GM11168 (cell line): ENCODE measurements around the gene SCFD2.

Source experiments
- in situ Hi-C: fragments of 300-500 bp; cut with MboI; formaldehyde crosslinking; loops from one replicate; pipeline ENCODE4 v1.12.0; 2022; ENCODE audit warnings: low sequenced_read_pairs; ENCODE audit not compliant: unreplicated experiment

The SCFD2 gene

DNA sequence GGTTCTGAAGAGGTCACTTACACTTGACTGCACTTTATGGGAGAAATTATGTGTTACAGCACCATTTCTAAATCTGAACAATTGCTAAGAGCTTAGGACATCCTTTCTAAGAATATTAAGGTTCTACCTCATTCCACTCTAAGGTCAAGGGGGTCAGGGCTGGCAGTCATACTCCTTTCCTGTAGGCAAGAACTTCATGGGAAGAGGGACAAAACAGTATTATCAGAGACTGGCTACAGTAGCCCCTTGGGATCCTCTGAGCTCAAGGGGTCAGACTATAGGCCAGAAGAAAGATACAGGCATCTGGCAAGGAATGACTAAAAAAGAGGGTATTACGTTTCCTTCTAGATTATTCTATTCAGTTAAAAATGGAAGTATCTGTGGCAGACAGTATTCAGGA lies 388.6 kb downstream of the SCFD2 start:
- in situ Hi-C loops, result no loop called here

DNA sequence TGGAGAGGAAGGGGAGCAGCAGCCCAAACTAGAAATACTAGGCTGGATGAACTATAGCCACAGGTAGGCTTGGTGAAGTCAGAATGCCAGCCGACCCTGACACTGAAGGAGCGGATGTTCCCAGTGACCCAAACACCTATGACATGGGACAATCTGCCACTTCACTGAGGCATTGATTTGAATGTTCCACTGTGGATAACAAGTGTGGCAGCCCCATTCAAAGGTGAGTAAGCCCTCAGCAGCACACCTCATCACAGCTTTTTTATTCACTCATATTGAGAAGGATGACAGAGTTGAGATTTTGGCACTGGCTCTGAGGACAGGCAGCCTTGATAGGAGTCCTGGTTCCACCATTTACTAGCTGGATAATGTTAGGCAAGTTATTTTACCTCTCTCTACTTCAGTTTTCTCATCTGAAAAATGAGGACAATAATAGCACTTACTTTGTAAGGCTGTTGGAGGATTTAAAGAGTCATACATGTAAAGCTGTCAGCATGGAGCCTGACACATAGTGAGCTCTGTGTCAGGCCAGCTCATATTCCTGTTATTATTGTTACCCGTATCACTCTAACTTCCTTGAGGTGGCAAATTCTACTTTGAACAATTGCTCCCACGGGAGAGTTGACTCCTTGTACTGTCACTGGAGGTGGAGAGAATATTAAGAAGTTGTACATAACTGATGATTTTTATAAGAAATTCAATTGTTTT lies 389.2 kb downstream of the SCFD2 start:
- in situ Hi-C loops, result no loop called here

DNA sequence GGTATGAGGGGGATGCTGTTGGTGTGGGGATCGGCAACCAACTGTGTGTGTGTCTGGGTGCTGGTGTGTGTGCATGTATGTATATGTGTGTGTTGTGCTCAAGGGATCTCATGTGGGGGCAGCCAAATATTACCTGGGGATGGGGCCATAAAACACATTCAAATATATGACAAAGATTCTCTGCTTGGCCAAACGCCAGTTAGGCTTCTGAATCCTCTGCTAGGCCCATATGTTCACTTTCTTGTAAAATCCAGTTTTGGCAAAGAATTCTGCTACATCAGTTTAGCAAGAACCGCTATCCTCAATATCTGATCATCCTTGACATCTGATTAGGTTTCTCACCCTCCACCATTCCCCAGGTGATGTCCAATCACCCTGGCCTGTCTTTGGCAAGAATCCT lies 397.2 kb downstream of the SCFD2 start:
- in situ Hi-C loops, result no loop called here

DNA sequence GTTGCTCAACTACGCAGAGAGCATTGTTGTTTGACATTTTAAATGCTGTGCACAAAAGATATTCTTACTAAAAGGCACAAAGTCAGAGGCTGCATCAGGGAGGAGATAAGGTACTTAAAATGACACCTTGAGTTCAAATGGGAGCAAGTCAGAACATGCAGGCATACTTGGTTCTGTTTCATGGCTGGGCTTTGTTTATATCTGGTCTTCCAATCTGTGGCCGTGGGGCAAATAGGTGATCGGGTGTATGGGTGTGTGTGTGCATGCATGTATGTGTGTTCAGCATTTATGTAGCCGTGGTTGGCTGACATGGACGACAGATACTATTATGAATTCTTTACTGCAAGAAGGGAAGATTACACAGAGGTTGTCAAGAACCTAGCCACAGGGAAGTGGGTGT lies 397.6 kb downstream of the SCFD2 start:
- in situ Hi-C loops, result no loop called here

DNA sequence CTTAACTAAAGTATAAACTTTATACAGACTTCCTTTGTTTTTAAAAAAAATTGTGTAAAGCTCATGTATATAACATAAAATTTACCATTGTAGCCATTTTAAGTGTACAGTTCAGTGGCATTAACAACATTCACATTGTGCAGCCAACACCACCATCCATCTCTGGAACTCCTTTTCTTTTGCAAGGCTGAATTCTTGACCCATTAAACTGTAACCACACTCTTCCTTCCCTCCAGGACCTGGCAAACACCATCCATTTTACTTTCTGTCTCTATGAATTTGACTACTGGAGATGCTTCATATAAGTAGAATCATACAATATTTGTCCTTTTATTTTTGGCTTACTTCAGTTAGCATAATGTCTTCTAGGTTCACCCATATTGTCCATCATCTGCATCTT lies 399.1 kb downstream of the SCFD2 start:
- in situ Hi-C loops, result no loop called here

DNA sequence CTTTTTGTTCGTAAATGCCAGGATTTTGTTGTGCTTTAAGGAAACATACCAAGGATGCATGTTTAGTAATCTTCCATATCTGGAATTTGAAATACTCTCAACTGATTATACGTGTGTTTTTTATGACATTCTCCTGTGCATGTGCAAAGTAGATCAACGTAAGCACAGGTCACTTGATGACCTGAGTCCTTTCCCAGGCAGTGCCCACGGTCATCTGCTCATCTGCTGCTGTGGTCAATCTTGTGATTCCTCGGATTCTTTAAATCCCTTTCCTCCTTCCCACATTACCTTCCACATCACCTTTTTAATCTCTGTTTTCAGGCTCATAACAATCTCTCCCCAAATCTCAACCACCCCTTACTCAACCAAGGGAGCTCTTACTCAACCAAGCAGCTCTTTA lies 399.7 kb downstream of the SCFD2 start:
- in situ Hi-C loops, result no loop called here

DNA sequence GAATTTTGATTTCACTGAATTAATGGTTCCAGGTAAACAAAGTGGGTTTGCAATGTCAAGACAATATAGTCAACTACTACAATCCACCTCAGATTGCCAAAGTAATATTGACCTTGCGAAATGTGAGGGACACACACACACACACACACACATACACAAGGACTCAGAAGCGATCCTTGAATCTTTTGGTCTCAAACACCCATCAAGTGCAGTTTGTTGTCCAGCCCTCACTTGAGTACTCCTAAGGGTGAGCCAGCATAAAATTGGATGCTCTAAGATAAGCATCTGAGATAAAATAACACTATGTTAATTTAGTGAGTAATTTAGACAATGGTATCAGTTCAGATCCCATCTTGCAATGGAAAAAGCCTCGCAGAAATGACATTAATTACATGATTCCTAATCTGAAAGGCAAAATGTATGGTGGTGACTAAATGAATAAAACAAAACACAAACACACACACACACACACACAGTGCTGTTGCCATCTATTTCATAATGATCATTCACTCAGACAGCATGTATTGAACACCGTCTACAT lies 401.2 kb downstream of the SCFD2 start:
- in situ Hi-C loops, result no loop called here

DNA sequence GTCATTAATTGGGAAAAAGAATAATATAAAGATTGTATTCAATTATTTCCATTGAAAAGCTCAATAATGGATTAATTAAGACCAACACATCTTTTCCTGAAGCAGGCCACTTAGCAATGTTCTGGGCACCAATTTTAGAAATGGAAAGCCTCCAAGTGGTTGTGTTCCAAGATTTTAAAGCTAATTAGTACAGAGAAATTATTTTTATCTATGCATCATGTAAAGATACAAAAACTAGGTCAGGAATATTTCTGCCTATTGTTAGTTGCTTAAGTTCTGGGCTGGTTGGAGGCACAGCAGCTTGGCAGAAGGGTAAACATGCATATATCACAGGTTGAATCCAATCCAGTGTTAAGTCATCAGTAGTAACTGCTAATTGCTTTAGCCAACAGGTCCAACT lies 401.9 kb downstream of the SCFD2 start:
- in situ Hi-C loops, result no loop called here

DNA sequence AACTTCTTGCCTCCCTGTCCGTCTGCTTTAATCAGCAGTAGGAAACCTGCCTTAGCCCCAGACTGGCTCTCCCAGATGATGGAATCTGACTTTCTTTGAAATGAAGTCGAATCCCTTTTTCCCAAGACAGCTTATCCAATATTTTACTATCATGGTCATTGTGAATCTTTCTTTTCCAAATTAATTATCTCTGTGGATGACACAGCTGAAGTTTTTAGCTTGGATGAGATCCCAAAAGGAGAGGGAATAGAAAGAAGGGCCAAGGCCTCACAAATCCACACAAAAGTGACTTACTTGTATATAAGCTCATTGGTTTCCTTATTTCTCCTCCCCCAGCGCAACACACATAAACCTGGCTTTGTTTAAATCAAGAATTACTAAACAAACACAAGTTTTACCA lies 403.1 kb downstream of the SCFD2 start:
- in situ Hi-C loops, result no loop called here

DNA sequence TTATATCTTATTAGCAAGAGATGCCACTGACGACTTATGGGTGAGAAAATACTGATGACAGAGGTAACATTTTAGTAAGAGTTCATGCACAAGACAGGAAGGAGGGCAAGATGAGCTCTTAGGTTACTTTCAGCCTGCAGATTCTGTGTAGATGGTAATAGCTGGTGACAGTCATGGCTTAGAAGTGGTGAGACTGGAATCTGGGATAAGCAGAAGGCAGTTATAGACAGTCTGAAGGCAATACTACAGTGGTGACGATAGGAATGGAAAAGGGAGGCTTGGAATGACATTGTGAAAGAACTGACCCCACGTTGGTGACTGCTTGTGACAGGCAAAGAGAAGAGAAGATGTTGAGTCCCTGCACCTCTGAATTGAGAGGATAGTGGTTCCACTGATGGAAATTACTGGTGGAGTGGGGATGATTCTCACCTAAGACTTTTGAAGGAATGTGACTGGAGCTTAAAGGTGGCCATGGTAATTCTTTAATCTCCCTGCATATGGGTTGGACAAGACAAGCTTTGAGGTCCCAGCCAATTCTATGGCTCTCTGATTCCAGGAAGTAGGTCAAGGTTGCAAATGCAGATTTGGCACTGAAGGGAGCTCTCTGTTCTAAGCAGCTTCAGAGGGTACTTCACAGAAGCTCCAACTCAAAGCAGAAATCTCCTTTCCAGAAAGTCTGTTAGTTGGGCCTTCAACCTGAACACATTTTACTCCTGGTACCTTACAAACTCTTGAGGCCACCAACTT lies 404.0 kb downstream of the SCFD2 start:
- in situ Hi-C loops, result no loop called here

DNA sequence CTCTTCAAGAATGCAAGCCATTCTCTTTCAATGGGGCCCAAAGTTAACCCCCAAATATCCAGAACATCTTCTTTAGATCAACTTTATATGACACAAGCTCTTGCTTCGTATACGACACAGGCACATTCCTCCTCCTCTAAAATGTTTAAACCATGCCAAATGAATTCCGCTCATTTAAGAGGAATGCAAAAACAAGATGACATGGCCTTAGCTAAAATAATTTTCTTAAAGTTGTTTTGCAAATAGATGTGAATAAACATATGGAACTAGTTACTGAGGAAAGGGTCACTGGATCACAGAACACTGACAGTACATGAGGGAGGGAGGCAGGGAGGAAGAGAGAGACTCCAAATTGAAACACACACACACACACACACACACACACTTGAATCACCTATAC lies 406.3 kb downstream of the SCFD2 start:
- in situ Hi-C loops, result no loop called here

DNA sequence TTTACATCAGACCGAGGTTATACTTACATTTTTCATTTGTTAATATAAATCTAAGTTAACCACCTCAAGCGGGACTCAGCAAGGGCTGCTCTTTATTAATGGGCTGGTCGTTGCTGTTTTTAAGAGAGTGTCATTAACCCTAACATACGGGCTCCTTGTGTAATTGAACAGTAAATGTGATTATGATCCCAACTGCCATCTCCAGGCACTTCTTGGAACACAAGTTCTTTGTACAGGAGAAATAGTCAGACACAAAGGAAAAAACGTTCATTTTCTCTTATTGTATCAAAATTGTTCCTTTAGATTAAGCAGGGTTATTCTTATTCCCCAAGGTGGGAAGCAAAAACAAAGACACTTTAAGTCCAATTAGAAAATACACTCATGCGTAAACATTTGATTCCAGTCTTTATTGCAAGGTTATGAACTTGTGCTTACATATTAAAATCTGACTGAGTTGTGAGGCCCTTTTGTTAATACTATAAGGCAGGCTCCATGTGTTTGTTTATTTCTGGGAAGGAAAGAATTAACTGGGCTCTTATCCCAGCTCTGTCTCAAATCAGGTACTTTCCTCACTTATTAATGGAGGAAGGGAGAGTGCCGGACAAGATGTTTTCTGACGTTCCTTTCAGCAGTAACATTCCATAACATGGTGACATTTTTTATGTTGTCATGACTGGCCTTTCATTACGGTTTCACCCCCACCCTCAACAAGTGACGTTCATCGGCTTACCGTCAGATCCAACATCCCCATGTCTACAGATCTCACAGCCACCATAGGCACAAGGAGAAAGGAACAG lies 407.8 kb downstream of the SCFD2 start:
- in situ Hi-C loops, result no loop called here

DNA sequence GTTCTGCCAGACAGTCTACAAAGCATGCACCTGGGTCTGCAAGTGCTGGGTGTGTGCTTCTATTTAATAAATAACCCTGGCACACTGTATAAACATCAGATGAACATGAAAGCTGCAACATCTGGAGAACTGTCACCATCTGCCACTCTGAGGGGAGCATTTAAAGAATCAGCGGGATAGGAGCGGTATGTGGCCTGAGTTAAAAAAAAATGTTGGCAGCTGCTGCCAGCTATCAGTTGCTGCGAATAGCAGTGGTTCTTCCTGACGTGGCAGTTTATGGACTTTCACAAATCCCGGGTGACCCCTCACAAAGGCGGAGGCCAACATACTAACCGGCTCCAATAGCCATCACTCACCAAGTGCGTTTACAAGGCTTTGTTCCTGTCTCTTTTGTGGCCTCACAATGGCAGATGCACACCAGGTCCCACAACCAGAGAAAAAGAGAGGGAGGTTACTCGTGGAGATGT lies 408.6 kb downstream of the SCFD2 start:
- in situ Hi-C loops, result no loop called here

DNA sequence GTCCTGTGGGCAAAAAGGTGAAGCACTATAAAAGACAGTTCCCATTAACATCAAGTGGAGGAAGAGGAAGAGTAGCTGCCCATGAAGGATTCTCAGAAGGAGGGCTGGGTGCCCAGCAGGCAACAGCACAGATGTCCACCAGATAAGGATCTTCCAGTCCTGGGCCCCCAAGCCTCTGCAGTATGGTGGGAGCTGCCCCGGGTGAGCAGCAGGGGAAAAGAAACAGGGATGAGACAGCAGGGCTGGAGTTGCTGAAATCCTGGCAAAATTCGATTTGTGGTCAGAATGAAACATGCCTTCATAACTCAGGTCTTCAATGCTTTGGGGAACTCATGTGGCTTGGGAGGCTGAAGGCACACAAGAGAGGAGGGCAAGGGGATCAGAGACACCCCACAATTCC lies 409.2 kb downstream of the SCFD2 start:
- in situ Hi-C loops, result no loop called here

DNA sequence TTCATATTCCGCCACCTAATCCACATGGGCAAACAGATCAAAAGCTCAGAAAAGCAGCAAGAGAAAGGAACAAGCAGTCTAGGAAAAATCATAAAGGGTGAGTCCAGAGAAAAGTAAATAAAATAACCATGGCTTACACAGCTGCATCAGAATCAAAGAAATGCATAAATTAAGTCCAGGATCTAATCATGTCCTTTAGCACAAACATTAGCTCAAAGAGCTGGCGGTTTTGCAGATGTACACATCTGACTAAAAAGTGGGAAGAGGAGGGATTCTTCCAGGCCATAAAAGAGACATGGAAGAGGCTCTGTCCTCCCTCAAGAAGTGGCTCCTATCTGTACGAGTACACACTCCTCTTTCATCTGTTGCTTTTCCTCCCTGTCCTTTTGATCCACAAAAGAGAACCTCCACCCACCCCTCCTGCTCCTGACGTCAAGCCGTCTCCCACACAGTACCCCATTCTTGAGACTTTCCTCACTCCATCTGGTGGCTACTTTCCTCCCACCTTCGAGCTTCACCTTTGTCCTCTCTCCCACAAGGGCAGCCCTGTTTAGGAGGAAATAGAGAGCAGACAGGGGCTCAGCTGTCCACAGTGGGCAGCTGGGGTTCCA lies 411.2 kb downstream of the SCFD2 start:
- in situ Hi-C loops, result no loop called here

DNA sequence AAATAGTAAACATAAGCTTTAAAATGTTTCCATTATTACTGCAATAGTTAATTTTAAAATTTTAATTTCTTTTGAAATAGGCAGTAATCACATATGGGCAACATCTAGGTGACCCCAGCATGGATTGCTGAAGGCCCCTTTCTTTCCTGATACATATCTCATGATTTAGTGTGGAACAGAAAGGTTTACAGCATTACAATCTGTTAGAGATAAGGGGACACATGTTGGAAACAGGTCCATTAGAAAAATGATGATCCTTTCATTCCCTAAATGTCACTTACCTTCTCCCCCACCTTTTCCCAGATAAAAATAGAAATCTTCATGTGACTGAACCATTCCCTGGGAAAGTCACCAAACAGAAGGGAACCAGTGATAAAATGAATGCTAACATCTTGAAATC lies 413.3 kb downstream of the SCFD2 start:
- in situ Hi-C loops, result no loop called here

DNA sequence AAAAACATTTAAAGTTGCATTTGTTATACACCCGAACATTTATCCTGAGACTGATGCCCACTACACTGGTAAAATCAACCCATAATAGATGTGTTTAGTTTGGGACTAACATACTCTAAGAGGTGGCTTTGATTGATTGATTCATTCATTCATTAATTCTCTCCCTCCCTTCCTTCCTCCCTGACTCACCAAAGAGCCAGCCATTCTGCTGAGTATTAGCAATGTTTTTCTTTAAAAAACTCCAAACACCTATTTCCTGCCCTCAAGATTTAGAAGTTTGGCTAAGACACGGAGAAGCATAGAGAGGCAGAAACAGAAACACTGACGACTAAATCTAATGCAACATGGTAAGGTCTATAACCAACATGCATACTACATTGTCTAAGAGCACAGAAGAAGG lies 414.8 kb downstream of the SCFD2 start:
- in situ Hi-C loops, result no loop called here

DNA sequence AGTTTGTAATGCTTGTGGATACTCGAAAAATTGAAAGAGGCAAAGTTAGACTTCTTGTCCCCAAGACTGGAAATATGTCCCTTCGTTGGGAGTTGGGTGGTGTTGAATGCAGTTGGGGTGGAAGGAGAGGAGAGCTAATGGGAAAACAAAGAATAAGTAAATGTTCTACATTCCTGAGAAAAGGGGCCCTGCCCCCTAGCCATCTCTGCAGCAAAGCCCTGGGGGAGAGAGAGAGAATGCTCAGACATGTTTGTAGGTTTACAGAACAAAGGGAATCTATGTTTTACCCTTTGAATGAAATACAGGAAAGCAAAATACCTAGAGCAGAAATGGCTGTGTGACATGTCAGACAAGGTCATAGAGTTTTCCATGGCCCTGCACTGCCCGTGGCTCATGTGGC lies 415.6 kb downstream of the SCFD2 start:
- in situ Hi-C loops, result no loop called here

DNA sequence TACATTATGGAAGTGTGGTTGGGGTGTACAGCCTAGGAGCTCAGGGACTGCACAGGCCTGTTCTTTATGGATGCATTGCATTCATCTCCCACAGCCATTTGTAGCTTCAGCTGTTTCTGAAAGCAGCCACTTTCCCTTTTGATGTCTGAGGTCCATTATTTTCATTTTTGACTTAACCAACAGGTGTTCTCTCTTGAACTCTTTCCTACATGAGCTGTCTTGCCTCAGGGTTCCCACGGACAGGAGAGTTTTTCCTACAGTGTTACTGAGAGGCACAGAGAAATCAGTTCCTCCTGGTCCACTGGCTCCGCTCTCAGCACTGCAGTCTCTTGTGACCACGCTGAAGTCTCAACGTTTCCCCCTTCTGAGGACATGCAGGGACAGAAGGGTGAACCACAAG lies 416.5 kb downstream of the SCFD2 start:
- in situ Hi-C loops, result no loop called here

DNA sequence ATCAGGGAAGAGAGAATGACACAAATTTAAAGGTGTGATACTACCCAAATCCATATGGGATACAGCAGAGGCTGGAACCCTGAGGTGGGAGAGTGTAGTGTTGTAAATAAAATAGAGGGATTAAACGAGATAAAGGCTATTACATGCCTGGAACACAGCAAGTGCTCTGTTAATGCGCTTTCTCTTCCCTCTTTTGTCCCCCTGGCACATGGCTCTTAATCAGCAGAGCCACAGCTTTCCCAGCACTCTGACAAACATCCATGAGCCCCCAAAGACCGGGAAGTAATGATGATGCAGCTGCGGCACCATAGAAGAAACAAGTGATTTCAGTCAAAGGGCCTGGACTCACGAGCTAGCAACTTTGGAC lies 417.8 kb downstream of the SCFD2 start:
- in situ Hi-C loops, result no loop called here
